A549 (cell line): ENCODE data around the gene TMEM97.

ENCODE experiments used
- CBX2 ChIP-seq: fragments of 200-600 bp; sonication (generic); IDR thresholded peaks from 2 replicates; pipeline ENCODE4 v1.6.1; 2016; ENCODE audit warnings: low read depth, mild to moderate bottlenecking, borderline replicate concordance
- CEBPB ChIP-seq, 2 experiments: fragments of >200 bp in 1 of 2; sonication (Bioruptor Twin) in 1 of 2; formaldehyde crosslinking in 1 of 2; IDR thresholded peaks; 2 replicates each; pipeline ENCODE4 v1.6.1; 2012 to 2016
- CHD4 ChIP-seq: fragments of 200-600 bp; sonication (generic); IDR thresholded peaks from 2 replicates; pipeline ENCODE4 v1.6.1; 2016; ENCODE audit warnings: antibody characterized with exemption, mild to moderate bottlenecking, borderline replicate concordance
- CTCF ChIP-seq: fragments of >200 bp; sonication (Bioruptor Twin); formaldehyde crosslinking; IDR thresholded peaks from 3 replicates; pipeline ENCODE4 v1.5.1; 2016
- ELK1 ChIP-seq: fragments of 150-350 bp; IDR thresholded peaks from 2 replicates; pipeline ENCODE4 v1.6.1; 2014; ENCODE audit warnings: low read depth, mild to moderate bottlenecking, low read length
- EP300 ChIP-seq, 2 experiments: fragments of >200 bp; sonication (Bioruptor Twin); formaldehyde crosslinking; IDR thresholded peaks; 2 replicates in 1 of 2; 3 replicates in 1 of 2; pipeline ENCODE4 v1.6.1; 2016 to 2017
- ESRRA ChIP-seq: fragments of 150-350 bp; IDR thresholded peaks from 2 replicates; pipeline ENCODE4 v1.6.1; 2014; ENCODE audit warnings: mild to moderate bottlenecking, low read length, borderline replicate concordance
- MAFK ChIP-seq: fragments of 450-650 bp; IDR thresholded peaks from 2 replicates; pipeline ENCODE4 v1.6.1; 2014; ENCODE audit not compliant: partially characterized antibody
- POLR2A ChIP-seq: IDR thresholded peaks from 2 replicates; pipeline ENCODE4 v1.6.1; 2012; ENCODE audit warnings: mild to moderate bottlenecking, low read length
- RAD21 ChIP-seq, 2 experiments: fragments of >200 bp in 1 of 2; sonication (Bioruptor Twin) in 1 of 2; formaldehyde crosslinking in 1 of 2; IDR thresholded peaks in 1 of 2; conservative IDR thresholded peaks in 1 of 2; 2 replicates in 1 of 2; 3 replicates in 1 of 2; pipeline ENCODE4 v1.6.1; 2012 to 2018; ENCODE audit warnings: inconsistent platforms in 1 of 2
- ZFP36 ChIP-seq: fragments of 450-650 bp; IDR thresholded peaks from 2 replicates; pipeline ENCODE4 v1.6.1; 2014; ENCODE audit warnings: borderline replicate concordance; ENCODE audit not compliant: partially characterized antibody
- ZSCAN20 ChIP-seq: fragments of 250-450 bp; sonication (Bioruptor Pico); IDR thresholded peaks from 2 replicates; pipeline ENCODE4 v1.8.0; 2022; ENCODE audit warnings: mild to moderate bottlenecking, moderate library complexity

GRCh38 chr17:28324267-28324745 lies 5.3 kb downstream of the TMEM97 start:
- TF ChIP-seq CBX2, result no peak
- no peak for TF ChIP-seq POLR2A
- no peak for TF ChIP-seq CTCF
- no peak for TF ChIP-seq RAD21 (conservative IDR thresholded peaks at IDR 0.05 in 1 of 2, IDR thresholded peaks at IDR 0.05 in 1 of 2)
- TF ChIP-seq CHD4, result no peak
- no peak for TF ChIP-seq EP300 (IDR thresholded peaks at IDR 0.05)
- no peak for TF ChIP-seq ELK1
- TF ChIP-seq ZSCAN20 (CRISPR knock-in tag), result no peak
- no peak for TF ChIP-seq ZFP36
- TF ChIP-seq ESRRA, result no peak
- TF ChIP-seq CEBPB (IDR thresholded peaks at IDR 0.05), result peak; percentile 91
- TF ChIP-seq MAFK, result no peak
